Cardiac septum (tissue), 1 donor: ENCODE results near the gene ARSB. TPM values are rescaled to one million over a fixed set of nuclear protein-coding genes. Genes with fewer than 3 reads are reported as not detected.
"Not testable (repeated sequence)": the region's sequence is repeated elsewhere in the genome, so short reads cannot be mapped to it uniquely, and the experiment has no call there.

ENCODE experiments used
- DNase-seq: peaks from one replicate; pipeline ENCODE4 v3.0.0-alpha.2; 2020; ENCODE audit warnings: low spot score
- intact Hi-C: fragments of 100-400 bp; cut with DNase I; formaldehyde crosslinking; loops from one replicate; pipeline ENCODE4 v1.14.0; 2022
- total RNA-seq: library from RNA; stranded (reverse); fragmentation: NEBNext Ultra II Directional; extraction: Animal tissue kit (Norgen Biotek cat#: 25700); gene quantifications from one replicate; pipeline ENCODE4 v1.2.1, GENCODE V29; 2021
- donor health status: DM: no; HTN: no; CAD: no.

Gene ARSB
- total RNA-seq, 1 donor from 2014 or later = 13.5 TPM

- DNase-seq = no peak
- intact Hi-C loops = no loop called here
Observed at GRCh38 chr5:78886341-78887230, 98.5 kb downstream of the ARSB start.

- intact Hi-C loops = no loop called here
- DNase-seq = no peak
Observed at GRCh38 chr5:78881884-78882283, 103.2 kb downstream of the ARSB start.

- intact Hi-C loops = no loop called here
- DNase-seq = no peak
Observed at GRCh38 chr5:78879516-78879915, 105.6 kb downstream of the ARSB start.

- intact Hi-C loops, DNase-seq: not testable (repeated sequence)
Observed at GRCh38 chr5:78866076-78866475, 119.0 kb downstream of the ARSB start.

GRCh38 chr5:78858364-78858763 is 126.7 kb downstream of the ARSB start:
- DNase-seq = no peak
- intact Hi-C loops = no loop called here

GRCh38 chr5:78855026-78855425 is 130.1 kb downstream of the ARSB start:
- intact Hi-C loops = no loop called here
- no peak for DNase-seq

- DNase-seq, intact Hi-C loops: not testable (repeated sequence)
Observed at GRCh38 chr5:78851891-78852290, 133.2 kb downstream of the ARSB start.

GRCh38 chr5:78845470-78845869 is 139.6 kb downstream of the ARSB start:
- no peak for DNase-seq
- intact Hi-C loops = no loop called here

- no peak for DNase-seq
Observed at GRCh38 chr5:78843436-78843835, 141.7 kb downstream of the ARSB start.

GRCh38 chr5:78841767-78842166 is 143.3 kb downstream of the ARSB start:
- intact Hi-C loops = no loop called here

More at GRCh38 chr5:78843436-78843835, 141.7 kb downstream of the ARSB start:
- intact Hi-C loops = no loop called here

GRCh38 chr5:78838753-78839152 is 146.4 kb downstream of the ARSB start:
- no peak for DNase-seq
- intact Hi-C loops = no loop called here

More at GRCh38 chr5:78841767-78842166, 143.3 kb downstream of the ARSB start:
- no peak for DNase-seq

GRCh38 chr5:78837836-78838235 is 147.3 kb downstream of the ARSB start:
- intact Hi-C loops = no loop called here
- DNase-seq = no peak

- no peak for DNase-seq
- intact Hi-C loops = no loop called here
Observed at GRCh38 chr5:78835176-78835575, 149.9 kb downstream of the ARSB start.

GRCh38 chr5:78833284-78833683 is 151.8 kb downstream of the ARSB start:
- intact Hi-C loops = no loop called here
- no peak for DNase-seq

GRCh38 chr5:78830528-78831046 is 154.5 kb downstream of the ARSB start:
- DNase-seq = no peak
- intact Hi-C loops = no loop called here

GRCh38 chr5:78829811-78830527 is 155.1 kb downstream of the ARSB start:
- DNase-seq = no peak
- intact Hi-C loops = no loop called here

GRCh38 chr5:78827725-78828124 is 157.4 kb downstream of the ARSB start:
- DNase-seq = no peak
- intact Hi-C loops = no loop called here

GRCh38 chr5:78824831-78825281 is 160.3 kb downstream of the ARSB start:
- no peak for DNase-seq
- intact Hi-C loops = no loop called here

- no peak for DNase-seq
- intact Hi-C loops = no loop called here
Observed at GRCh38 chr5:78823196-78823595, 161.9 kb downstream of the ARSB start.

GRCh38 chr5:78821536-78822021 is 163.5 kb downstream of the ARSB start:
- intact Hi-C loops = no loop called here

More at GRCh38 chr5:78821536-78822021, 163.5 kb downstream of the ARSB start:
- DNase-seq = no peak
